DOHH2 (cell line): Measurements from ENCODE around the gene PON2.

ENCODE experiments used
- CTCF ChIP-seq: fragments of 200-600 bp; sonication (generic); IDR thresholded peaks from one replicate; pipeline ENCODE4 v1.5.1; 2014; ENCODE audit warnings: antibody characterized with exemption, mild to moderate bottlenecking, low read depth, low read length; ENCODE audit not compliant: poor library complexity, severe bottlenecking
- EZH2phosphoT487 ChIP-seq: fragments of 200-600 bp; sonication (generic); IDR thresholded peaks from 2 replicates; pipeline ENCODE4 v1.6.1; 2017; ENCODE audit warnings: borderline replicate concordance, mild to moderate bottlenecking, antibody characterized with exemption, low read length, moderate library complexity, mixed read lengths

GRCh38 chr7:95433129-95433528 is 1.7 kb downstream of the PON2 start:
- TF ChIP-seq CTCF, result no peak
- TF ChIP-seq EZH2phosphoT487, result no peak
